ENCODE data around the gene IGSF9B. TPM values are rescaled to one million over a fixed set of nuclear protein-coding genes. Genes with fewer than 3 reads are reported as not detected.

The IGSF9B gene
- total RNA-seq, 1 donor from 2014 or later, result 3.8 TPM

DNA sequence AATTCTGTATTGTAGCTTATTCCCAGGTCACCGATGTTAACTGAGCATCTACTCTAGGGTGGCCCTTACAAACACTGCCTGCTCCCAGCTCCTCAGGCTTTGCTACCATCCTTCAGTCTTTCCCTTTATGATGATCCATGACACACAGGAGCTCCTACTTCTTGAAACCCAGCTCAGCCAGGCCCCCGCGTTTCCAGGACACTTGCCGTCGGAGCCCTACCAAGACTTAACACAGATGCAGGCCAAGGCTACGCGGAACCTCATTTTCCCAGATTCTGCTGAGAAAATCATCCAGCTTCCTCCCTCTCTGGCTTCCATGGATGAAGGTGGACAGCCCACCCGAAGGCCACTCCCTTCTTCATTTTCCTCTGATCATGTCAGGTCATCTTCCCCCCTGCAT, 18.6 kb downstream of the IGSF9B start:
- Mint-ChIP-seq H3K4me3 (ENCODE audit: unreplicated experiment) (no peak overlapping the region), H3K27me3 (ENCODE audit: unreplicated experiment) (peaks cover 1% of the 10 kb centered on the region), H3K9me3 (ENCODE audit: unreplicated experiment) (no peaks in the 10 kb centered on the region), H3K36me3 (ENCODE audit: unreplicated experiment) (no peaks in the 10 kb centered on the region), H3K4me1 (ENCODE audit: unreplicated experiment) (no peaks in the 10 kb centered on the region), H3K27ac (ENCODE audit: unreplicated experiment) (no peak overlapping the region)
- DNase-seq (ENCODE audit: extremely low spot score, unreplicated experiment), result no peak
- TF ChIP-seq, protein P1, sequence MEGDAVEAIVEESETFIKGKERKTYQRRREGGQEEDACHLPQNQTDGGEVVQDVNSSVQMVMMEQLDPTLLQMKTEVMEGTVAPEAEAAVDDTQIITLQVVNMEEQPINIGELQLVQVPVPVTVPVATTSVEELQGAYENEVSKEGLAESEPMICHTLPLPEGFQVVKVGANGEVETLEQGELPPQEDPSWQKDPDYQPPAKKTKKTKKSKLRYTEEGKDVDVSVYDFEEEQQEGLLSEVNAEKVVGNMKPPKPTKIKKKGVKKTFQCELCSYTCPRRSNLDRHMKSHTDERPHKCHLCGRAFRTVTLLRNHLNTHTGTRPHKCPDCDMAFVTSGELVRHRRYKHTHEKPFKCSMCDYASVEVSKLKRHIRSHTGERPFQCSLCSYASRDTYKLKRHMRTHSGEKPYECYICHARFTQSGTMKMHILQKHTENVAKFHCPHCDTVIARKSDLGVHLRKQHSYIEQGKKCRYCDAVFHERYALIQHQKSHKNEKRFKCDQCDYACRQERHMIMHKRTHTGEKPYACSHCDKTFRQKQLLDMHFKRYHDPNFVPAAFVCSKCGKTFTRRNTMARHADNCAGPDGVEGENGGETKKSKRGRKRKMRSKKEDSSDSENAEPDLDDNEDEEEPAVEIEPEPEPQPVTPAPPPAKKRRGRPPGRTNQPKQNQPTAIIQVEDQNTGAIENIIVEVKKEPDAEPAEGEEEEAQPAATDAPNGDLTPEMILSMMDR (IDR thresholded peaks at IDR 0.05), result no peak

DNA sequence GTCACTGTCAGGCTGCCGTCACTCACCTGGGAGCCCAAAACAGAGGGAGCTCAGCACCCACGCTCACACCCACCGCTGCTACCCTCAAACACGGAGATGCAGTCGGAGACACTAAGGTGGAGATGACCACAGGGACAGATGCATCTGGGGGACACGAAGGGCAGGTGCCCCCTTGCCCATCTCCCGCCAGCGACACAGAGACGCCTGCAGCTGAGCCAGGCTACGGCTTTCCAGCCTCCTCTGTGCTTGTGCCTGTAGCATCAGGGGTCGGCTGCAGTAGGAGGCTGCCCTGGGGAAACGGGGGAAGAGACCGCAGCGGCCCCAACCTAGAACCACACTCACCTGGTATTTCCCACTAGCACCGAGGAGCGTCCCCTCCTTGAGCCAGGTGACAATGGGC, 19.3 kb downstream of the IGSF9B start:
- no peaks in the 10 kb centered on the region for H3K27me3 Mint-ChIP-seq (ENCODE audit: unreplicated experiment)

DNA sequence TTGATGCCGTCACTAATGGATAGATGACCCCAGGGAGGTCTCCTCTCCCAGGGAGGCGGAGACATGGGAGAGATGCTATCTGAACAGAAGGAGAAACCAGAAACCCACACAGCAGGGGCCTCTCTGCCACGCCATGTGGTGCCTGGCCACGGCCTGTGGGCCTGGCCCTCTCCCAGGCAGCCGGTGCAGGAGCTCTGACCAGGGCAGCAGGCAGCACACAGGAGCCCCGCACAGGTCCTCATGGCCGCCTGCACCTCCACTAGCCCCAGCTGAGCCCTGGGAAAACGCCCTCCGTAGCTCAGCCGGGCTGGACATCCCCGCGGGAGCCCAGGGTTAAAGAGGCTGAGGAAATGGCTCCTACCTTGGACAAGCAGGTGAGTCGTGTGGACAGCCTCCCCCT, 19.8 kb downstream of the IGSF9B start:
- Mint-ChIP-seq H3K9me3 (ENCODE audit: unreplicated experiment) (no peaks in the 10 kb centered on the region), H3K36me3 (ENCODE audit: unreplicated experiment) (no peaks in the 10 kb centered on the region), H3K4me3 (ENCODE audit: unreplicated experiment) (no peak overlapping the region), H3K4me1 (ENCODE audit: unreplicated experiment) (no peaks in the 10 kb centered on the region), H3K27ac (ENCODE audit: unreplicated experiment) (no peak overlapping the region), H3K27me3 (ENCODE audit: unreplicated experiment) (no peaks in the 10 kb centered on the region)
- TF ChIP-seq, protein P1 (IDR thresholded peaks at IDR 0.05), result no peak
- DNase-seq (ENCODE audit: extremely low spot score, unreplicated experiment), result no peak

More for the DNA sequence above, 19.3 kb downstream of the IGSF9B start:
- DNase-seq (ENCODE audit: extremely low spot score, unreplicated experiment), result no peak
- TF ChIP-seq, protein P1 (IDR thresholded peaks at IDR 0.05), result no peak
- no peaks in the 10 kb centered on the region for H3K9me3 Mint-ChIP-seq (ENCODE audit: unreplicated experiment)
- no peak overlapping the region for H3K27ac Mint-ChIP-seq (ENCODE audit: unreplicated experiment)
- H3K36me3 Mint-ChIP-seq (ENCODE audit: unreplicated experiment), result no peaks in the 10 kb centered on the region
- no peak overlapping the region for H3K4me3 Mint-ChIP-seq (ENCODE audit: unreplicated experiment)
- no peaks in the 10 kb centered on the region for H3K4me1 Mint-ChIP-seq (ENCODE audit: unreplicated experiment)

DNA sequence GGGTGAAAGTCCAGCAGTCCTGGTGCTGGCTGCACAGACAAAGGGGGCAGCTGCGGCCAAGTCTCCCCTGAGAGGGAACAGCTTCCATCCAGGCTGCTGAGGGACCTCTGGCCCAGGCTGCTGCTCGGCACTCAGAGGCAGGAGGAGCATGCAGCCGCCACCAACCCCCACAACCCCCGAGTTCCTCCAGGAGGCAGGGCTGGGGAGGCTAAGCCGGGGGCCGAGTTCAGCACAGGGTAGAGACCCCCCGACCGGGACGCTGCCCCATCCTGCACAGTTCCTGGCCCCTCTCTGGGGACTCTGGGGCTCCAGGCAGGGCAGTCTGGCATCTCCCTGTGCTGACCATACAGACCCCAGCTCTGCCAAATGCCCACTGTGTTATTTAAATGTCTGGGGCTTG, 20.2 kb downstream of the IGSF9B start:
- no peak for DNase-seq (ENCODE audit: extremely low spot score, unreplicated experiment)
- no peaks in the 10 kb centered on the region for H3K36me3 Mint-ChIP-seq (ENCODE audit: unreplicated experiment)
- H3K4me3 Mint-ChIP-seq (ENCODE audit: unreplicated experiment), result no peak overlapping the region
- H3K9me3 Mint-ChIP-seq (ENCODE audit: unreplicated experiment), result no peaks in the 10 kb centered on the region
- H3K4me1 Mint-ChIP-seq (ENCODE audit: unreplicated experiment), result no peaks in the 10 kb centered on the region
- no peak overlapping the region for H3K27ac Mint-ChIP-seq (ENCODE audit: unreplicated experiment)
- TF ChIP-seq, protein P1 (IDR thresholded peaks at IDR 0.05), result no peak
- no peaks in the 10 kb centered on the region for H3K27me3 Mint-ChIP-seq (ENCODE audit: unreplicated experiment)

DNA sequence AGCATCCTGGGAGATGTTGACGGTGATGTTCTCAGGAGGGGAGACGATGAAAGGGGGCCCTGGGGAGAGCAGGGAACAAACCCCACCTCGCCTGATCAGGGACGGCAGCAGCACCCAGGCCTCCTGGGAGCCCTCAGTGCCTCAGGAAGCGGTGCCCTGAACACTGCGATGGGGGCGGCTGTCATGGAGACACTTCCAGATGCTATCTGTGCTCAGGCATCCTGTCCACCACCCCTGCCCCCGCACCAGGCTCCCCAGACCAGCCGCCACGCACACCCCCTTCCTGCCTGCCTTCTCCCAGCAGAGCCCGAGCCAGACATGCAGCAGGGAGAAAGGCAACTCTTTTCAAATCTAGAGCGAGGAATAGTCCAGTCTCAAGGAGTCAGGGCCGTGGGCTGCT, 20.6 kb downstream of the IGSF9B start:
- H3K27ac Mint-ChIP-seq (ENCODE audit: unreplicated experiment), result no peak overlapping the region
- no peaks in the 10 kb centered on the region for H3K27me3 Mint-ChIP-seq (ENCODE audit: unreplicated experiment)
- H3K4me1 Mint-ChIP-seq (ENCODE audit: unreplicated experiment), result no peaks in the 10 kb centered on the region
- DNase-seq (ENCODE audit: extremely low spot score, unreplicated experiment), result no peak
- H3K9me3 Mint-ChIP-seq (ENCODE audit: unreplicated experiment), result no peaks in the 10 kb centered on the region
- H3K36me3 Mint-ChIP-seq (ENCODE audit: unreplicated experiment), result no peaks in the 10 kb centered on the region
- H3K4me3 Mint-ChIP-seq (ENCODE audit: unreplicated experiment), result no peak overlapping the region
- TF ChIP-seq, protein P1 (IDR thresholded peaks at IDR 0.05), result no peak

Data from osteocyte (in vitro differentiated cells).